IgD-negative memory B cell (primary cell): ENCODE data around the gene KLF11. TPM values are rescaled to one million over a fixed set of nuclear protein-coding genes. Genes with fewer than 3 reads are reported as not detected.

ENCODE experiments used
- H3K27ac Mint-ChIP-seq, 3 donors: one replicate each; pipeline ENCODE4 v1.8.0; 2020 to 2022; ENCODE audit warnings: mild to moderate bottlenecking in 3 of 3, mixed read lengths in 3 of 3, moderate library complexity in 1 of 3
- H3K27me3 Mint-ChIP-seq: one replicate; pipeline ENCODE4 v1.8.0; 2021; ENCODE audit warnings: mixed read lengths
- H3K36me3 Mint-ChIP-seq: one replicate; pipeline ENCODE4 v1.8.0; 2020; ENCODE audit warnings: mild to moderate bottlenecking, mixed read lengths
- H3K4me1 Mint-ChIP-seq, 3 donors: one replicate each; pipeline ENCODE4 v1.8.0; 2020 to 2022; ENCODE audit warnings: mixed read lengths in 3 of 3, mild to moderate bottlenecking in 1 of 3
- H3K4me3 Mint-ChIP-seq, 4 donors: one replicate each; pipeline ENCODE4 v1.8.0; 2020 to 2022; ENCODE audit warnings: mild to moderate bottlenecking in 4 of 4, mixed read lengths in 4 of 4, moderate library complexity in 3 of 4
- H3K9me3 Mint-ChIP-seq, 3 donors: one replicate each; pipeline ENCODE4 v1.8.0; 2020 to 2021; ENCODE audit warnings: mixed read lengths in 3 of 3, mild to moderate bottlenecking in 1 of 3
- polyA plus RNA-seq: library from polyadenylated mRNA; unstranded; fragments of 300-500 nt; fragmentation: Illumina TruSeq; gene quantifications from one replicate; pipeline ENCODE4 v1.2.3, GENCODE V29; 2021

Gene KLF11
- polyA plus RNA-seq: 13.9 TPM

DNA sequence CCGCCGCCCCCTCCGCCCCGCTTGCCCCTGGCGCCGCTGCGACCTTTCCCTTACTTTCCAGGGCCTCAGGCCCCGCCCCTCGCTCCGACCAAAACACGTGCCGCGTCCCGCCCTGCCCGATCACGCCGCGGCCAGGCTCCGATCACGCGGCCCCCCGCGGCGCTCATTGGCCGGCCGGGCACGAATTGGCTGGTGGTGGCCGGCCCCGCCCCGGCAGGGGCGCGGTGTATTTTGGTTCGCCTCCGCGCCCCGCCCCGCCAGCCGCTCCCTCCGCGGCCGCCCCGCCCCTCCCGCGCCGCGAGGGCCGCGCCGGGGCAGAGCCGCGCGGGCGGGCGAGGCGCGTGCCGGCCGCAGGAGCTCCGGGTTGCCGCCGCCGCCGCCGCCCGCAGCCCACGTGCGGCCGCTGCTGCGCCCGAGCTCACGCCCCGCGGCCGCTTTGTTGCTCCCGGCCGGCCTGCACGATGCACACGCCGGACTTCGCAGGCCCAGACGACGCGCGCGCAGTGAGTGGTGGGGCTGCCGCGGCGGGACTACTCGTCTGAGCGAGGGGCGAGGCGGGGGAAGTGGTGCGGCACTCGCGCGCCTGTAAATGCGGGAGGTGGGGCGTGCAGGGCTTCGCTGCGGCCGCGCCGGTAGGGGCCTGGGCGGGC is at the start of gene KLF11:
Gene KLF11 (plus strand): TSS at position 295 of the 650 bp plus-strand sequence. CDS start 167 bp downstream, at position 462.
- Mint-ChIP-seq H3K9me3 (no peaks in the 10 kb centered on the region), H3K27me3 (no peaks in the 10 kb centered on the region), H3K4me1 (peaks cover 12 to 38% (median 27%) of the 10 kb centered on the region in 3 donors), H3K36me3 (peaks cover 2% of the 10 kb centered on the region), H3K4me3 (peak within 1 kb of the TSS; percentile 80 to 95 (median 94)), H3K27ac (peak within 1 kb of the TSS; percentile 95 to 97 (median 97))

DNA sequence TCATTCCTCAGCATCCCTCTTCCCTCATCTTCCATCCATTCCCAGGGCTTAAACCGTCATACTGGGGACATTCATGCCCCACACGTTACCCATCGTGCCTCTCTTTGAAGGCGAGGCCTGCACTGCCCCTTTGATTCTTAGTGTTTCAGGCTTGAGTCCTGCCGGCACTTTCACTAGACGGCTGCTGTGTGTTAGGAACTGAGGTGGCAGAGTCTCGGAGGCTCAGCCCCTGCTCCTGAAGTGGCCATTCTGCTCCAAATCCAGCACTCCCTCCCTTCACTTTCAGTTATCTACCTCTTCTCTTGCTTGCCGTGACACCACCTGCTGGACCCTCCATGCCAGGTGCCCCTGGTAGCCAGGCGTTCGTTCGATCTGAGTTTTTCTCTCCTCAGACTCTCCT is 48.9 kb upstream of the KLF11 start:
- Mint-ChIP-seq H3K27me3 (no peaks in the 10 kb centered on the region), H3K9me3 (no peaks in the 10 kb centered on the region), H3K4me1 (no peaks in the 10 kb centered on the region), H3K4me3 (no peak overlapping the region), H3K36me3 (peaks cover 2% of the 10 kb centered on the region), H3K27ac (no peak overlapping the region)

DNA sequence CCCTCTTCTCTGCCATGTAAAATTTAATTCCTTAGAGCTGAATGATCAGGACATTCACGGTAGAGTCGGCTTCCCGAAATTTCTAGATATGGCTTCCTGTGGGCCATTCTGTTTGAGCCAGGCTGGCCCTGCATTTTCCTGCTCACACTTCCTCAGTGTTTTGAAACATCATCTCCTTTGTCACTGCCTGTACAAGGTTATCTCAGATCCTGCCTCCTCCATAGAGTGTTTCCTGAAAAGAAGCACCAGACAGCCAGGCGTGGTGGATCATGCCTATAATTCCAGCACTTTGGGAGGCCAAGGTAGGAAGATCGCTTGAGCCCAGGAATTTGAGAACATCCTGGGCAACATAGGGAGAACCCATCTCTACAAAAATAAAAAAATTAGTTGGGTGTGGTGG is 48.3 kb upstream of the KLF11 start:
- H3K4me1 Mint-ChIP-seq: no peaks in the 10 kb centered on the region
- H3K27me3 Mint-ChIP-seq: no peaks in the 10 kb centered on the region
- peaks cover 2% of the 10 kb centered on the region for H3K36me3 Mint-ChIP-seq
- H3K27ac Mint-ChIP-seq: no peak overlapping the region
- H3K4me3 Mint-ChIP-seq: no peak overlapping the region
- H3K9me3 Mint-ChIP-seq: no peaks in the 10 kb centered on the region

DNA sequence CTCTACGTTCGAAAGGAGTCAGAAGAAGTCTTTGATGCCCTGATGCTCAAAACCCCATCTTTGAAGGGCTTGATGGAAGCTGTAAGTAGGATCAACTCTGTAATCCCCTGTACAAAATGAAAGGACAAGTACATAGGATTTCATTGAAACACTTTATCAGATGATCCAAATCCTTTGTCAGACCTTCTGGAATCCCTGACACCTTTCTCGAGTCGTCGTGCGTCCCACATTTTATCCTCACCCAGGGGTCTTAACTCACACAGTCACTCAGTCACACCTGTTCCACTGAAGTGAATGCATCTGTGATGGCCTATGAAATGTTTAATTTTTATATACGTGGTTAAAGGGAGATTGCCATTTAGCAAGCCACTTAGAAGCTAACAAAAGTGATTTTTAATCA is 47.0 kb upstream of the KLF11 start:
- H3K4me1 Mint-ChIP-seq: no peaks in the 10 kb centered on the region
- H3K27me3 Mint-ChIP-seq: no peaks in the 10 kb centered on the region
- peaks cover 2% of the 10 kb centered on the region for H3K36me3 Mint-ChIP-seq
- H3K9me3 Mint-ChIP-seq: no peaks in the 10 kb centered on the region
- H3K4me3 Mint-ChIP-seq: no peak overlapping the region
- no peak overlapping the region for H3K27ac Mint-ChIP-seq

DNA sequence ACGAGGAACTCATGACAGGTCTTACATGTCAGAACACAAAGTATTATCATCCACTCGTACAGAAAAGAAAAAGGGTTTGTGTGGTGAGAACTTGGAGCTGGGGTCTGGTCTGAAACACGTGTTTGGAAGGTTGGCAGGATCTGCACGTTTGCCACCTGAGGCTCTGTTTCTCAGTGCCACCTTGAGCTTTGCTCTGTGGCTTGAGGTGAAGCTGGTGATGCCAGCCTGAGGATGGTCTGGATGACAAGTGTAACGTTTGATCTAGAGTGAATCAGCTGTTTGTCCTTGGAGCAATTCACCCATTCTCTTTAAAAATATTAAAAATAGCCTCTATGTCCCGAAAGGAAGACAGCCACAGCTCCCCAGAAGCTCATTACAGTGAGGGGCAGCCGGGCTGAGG is 45.4 kb upstream of the KLF11 start:
- H3K27me3 Mint-ChIP-seq: no peaks in the 10 kb centered on the region
- H3K4me1 Mint-ChIP-seq: no peaks in the 10 kb centered on the region
- H3K9me3 Mint-ChIP-seq: no peaks in the 10 kb centered on the region
- H3K4me3 Mint-ChIP-seq: no peak overlapping the region
- no peak overlapping the region for H3K27ac Mint-ChIP-seq
- peaks cover 2% of the 10 kb centered on the region for H3K36me3 Mint-ChIP-seq

DNA sequence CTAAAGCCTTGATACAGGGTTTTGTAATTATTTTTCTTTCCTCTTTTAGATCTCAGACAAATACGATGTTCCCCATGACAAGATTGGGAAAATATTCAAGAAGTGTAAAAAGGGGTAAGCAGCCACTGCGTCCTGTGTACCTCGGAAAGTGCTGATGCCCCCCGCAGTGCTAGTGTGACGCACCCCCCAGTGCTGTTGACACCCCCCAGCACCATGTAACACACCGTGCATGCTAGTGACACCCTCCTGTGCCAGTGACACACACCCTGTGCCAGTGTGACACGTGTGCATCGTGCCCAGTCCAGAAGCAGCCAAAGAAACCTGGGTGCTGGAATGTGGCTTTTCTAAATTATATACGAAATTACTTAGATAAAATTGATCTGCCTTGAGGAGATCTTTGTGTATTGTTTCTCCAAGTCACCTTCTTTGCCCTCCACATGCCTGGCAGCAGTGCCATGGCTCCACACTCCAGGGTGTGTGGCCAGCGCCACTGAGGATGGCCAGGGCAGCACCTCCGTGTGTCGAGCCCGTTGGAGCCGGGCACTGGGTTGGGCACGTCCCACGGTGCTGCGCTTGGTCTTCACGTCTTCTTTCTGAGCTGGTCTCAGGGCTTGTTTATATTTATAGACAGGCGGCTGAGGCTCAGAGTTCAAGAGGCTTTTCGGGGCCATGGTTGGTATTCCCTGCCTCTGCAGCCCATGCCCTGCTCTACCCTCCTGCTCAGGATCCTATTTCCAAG is 44.3 kb upstream of the KLF11 start:
- peaks cover 5% of the 10 kb centered on the region for H3K36me3 Mint-ChIP-seq
- no peaks in the 10 kb centered on the region for H3K9me3 Mint-ChIP-seq
- H3K4me1 Mint-ChIP-seq: no peaks in the 10 kb centered on the region
- H3K27ac Mint-ChIP-seq: no peak overlapping the region
- H3K27me3 Mint-ChIP-seq: no peaks in the 10 kb centered on the region
- no peak overlapping the region for H3K4me3 Mint-ChIP-seq

DNA sequence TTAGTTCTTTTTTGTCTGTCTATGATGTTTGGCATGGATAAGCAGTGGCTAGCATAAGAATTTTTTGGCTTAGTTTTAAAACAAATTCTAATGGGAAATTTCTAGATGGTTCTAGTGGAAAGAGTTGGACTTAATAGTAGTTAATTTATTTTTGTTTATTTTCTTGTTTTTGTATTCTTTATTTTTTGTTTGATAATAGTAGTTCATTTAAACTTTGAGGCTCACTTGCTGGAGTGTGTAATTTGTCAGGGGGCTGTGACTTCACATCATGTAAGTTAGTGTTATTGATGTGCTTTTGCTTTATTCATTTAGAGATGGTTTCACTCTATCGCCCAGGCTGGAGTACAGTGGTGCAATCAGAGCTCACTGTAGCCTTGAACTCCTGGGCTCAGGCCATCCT is 43.7 kb upstream of the KLF11 start:
- Mint-ChIP-seq H3K9me3 (no peaks in the 10 kb centered on the region), H3K27ac (no peak overlapping the region), H3K27me3 (no peaks in the 10 kb centered on the region), H3K4me3 (no peak overlapping the region), H3K36me3 (peaks cover 5% of the 10 kb centered on the region), H3K4me1 (no peaks in the 10 kb centered on the region)

DNA sequence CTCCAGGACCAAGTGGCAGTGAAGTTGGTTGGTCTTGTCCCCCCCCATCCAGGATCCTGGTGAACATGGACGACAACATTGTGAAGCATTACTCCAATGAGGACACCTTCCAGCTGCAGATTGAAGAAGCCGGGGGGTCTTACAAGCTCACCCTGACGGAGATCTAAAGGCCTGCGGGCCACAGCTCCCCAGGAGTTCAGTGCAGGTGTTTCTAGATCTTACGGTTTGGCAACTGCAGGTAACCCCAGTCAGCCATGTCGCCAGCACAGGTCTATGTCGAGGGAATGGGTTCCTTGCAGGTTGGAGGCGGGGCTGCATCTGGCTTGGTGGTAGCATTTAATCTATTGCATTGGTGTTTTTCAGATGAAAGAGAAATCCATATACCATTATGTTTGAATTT is 42.8 kb upstream of the KLF11 start:
- no peak overlapping the region for H3K4me3 Mint-ChIP-seq

DNA sequence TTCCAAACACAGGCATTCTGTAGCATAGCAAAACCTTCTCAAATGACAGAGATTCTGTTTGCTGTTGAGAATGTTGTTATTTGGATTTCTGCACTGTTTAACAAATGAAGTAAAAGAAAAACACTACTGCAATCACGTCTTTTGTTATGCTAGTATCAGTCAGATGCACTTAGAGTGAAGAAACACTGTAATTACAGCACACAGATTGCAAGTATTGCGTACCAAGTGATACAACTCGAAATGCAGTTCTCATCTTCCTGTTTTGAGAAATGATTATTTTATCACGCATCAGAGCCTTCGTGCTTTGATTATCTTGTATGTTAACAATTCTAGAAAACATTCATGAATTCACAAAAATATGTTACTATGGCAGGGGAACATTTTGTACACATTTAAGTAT is 41.8 kb upstream of the KLF11 start:
- no peak overlapping the region for H3K27ac Mint-ChIP-seq

More for the DNA sequence above, 42.8 kb upstream of the KLF11 start:
- Mint-ChIP-seq H3K9me3 (no peaks in the 10 kb centered on the region), H3K36me3 (peaks cover 5% of the 10 kb centered on the region), H3K4me1 (no peaks in the 10 kb centered on the region), H3K27ac (no peak overlapping the region), H3K27me3 (no peaks in the 10 kb centered on the region)

DNA sequence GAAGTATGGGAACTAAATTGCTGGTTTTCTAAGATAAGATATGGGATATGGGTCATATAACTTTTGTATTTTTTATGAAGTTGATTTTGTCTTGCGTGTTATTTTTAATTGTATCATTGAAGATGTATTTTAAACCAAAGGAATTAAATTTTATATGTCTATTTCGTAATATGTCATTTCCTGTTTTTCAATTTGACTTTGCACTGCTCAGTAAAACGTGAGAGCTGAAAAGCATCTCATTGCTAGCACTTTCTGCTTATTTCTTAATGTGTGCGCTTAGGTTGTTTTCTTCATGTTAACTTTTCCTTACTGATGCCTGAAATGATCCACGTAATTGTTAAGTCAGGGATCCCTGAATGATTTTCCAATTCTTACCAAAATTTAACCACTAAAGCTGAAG is 41.2 kb upstream of the KLF11 start:
- H3K27ac Mint-ChIP-seq: no peak overlapping the region
- peaks cover 5% of the 10 kb centered on the region for H3K27me3 Mint-ChIP-seq

More for the DNA sequence above, 41.8 kb upstream of the KLF11 start:
- Mint-ChIP-seq H3K9me3 (no peaks in the 10 kb centered on the region), H3K4me3 (no peak overlapping the region), H3K4me1 (no peaks in the 10 kb centered on the region), H3K36me3 (peaks cover 3% of the 10 kb centered on the region), H3K27me3 (peaks cover 3% of the 10 kb centered on the region)

DNA sequence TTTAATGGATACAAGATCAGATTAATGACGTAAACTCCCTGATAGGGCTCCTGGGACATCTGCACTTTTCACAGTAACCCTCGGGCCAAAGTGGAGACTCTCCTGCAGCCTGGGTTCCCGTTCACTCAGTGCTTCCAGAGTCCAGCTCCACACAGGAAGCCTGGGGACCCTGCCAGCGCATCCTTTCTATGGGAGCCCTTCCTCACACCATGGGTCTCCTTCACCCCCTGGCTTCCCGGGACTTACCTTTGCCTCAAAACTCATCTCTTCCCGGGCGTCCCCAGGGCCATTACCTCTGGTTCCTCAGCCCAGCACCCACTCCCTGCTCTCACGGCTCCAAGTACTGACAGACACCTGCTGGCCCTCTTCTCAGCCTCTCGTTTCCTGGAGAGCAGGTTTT is 40.7 kb upstream of the KLF11 start:
- Mint-ChIP-seq H3K9me3 (no peaks in the 10 kb centered on the region), H3K4me3 (no peak overlapping the region), H3K36me3 (peaks cover 3% of the 10 kb centered on the region), H3K27me3 (peaks cover 5% of the 10 kb centered on the region), H3K27ac (no peak overlapping the region), H3K4me1 (no peaks in the 10 kb centered on the region)

More for the DNA sequence above, 41.2 kb upstream of the KLF11 start:
- no peak overlapping the region for H3K4me3 Mint-ChIP-seq
- peaks cover 3% of the 10 kb centered on the region for H3K36me3 Mint-ChIP-seq
- H3K4me1 Mint-ChIP-seq: no peaks in the 10 kb centered on the region
- no peaks in the 10 kb centered on the region for H3K9me3 Mint-ChIP-seq

DNA sequence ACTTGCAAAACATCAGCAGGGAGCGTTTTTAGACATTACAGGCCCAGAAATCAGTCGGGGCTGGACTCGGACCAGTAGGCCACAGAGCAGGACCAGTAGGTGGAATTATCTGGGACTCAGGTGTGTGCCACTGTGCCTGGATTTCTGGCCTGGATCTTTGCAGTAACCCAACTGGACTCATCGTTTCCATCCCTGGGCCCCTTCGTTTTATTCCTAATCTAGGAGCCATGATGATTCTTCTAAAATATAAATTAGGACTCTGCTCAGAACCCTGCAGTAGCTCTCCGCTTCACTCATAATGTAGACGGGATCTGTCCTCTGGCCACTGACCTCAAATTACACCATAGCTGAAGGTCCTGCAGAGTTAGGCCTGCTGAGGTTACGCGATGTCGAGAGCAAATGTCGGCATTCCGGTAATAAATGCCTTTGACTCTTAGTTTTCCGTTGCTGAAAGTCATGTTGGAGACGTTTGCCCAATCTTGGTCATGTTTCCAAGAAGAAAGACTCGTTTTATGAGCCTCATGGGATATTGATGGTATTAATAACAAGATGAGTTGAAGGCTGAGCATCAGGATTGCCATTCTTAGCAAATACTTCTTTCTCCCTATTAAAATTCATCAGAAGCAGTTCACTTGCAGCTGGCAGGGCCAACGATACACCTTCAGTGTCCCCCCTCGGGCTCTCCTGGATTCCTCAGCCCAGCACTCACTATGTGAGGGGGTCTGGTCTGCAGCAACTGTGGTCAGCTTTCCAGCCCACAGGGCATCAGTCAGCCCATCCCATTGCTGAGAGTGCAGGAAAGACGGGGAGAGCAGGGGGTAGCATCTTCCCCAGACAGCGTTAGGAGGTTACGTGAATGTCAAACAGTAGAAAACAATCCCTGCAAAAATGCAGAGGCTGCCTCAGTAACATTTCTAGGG is 39.9 kb upstream of the KLF11 start:
- Mint-ChIP-seq H3K9me3 (no peaks in the 10 kb centered on the region), H3K4me1 (no peaks in the 10 kb centered on the region), H3K27ac (no peak overlapping the region), H3K36me3 (peaks cover 3% of the 10 kb centered on the region), H3K4me3 (no peak overlapping the region), H3K27me3 (peaks cover 5% of the 10 kb centered on the region)

DNA sequence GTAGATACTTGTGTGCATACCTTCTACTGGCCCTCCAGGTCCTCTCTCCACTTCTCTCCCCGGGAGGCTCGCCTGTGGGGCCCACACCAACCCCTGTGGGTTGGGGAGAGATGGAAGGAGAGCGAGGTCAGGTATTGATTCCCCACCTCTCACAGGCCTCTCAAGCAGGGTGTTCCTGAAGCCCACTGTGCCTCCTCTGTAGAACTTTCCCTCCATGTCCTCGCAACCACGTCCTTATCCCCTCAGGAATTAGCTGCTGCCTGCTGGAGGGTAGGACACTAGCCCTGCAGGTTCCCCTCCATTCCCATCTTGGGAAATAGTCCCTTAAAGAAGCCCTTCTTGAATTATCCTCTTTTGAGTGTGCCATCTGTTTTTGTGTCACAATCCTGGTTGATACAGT is 38.9 kb upstream of the KLF11 start:
- Mint-ChIP-seq H3K27ac (peak overlapping the region in 1 of 3 donors; percentile 4), H3K27me3 (peaks cover 6% of the 10 kb centered on the region)

DNA sequence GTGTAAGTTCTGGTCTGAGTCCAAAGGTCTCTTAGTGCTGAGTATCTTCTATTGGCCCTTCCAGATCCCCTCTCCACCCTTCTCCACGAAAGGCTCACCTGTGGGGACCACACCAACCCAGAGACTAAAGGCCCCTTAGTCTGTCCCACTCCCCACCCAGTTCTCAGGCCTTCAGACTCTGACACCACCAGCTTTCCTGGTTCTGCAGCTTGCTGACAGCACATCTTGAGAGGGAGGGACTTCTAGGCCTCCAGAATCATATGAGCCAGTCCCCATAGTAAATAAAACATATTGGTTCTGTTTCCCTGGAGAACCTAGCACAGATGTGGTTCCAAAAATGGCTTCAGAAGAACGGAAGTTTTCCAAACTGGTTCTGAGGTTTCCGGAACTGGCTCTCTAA is 38.5 kb upstream of the KLF11 start:
- Mint-ChIP-seq H3K4me1 (no peaks in the 10 kb centered on the region), H3K4me3 (no peak overlapping the region), H3K27ac (peak overlapping the region in 1 of 3 donors; percentile 4), H3K36me3 (peaks cover 3% of the 10 kb centered on the region), H3K9me3 (no peaks in the 10 kb centered on the region), H3K27me3 (peaks cover 6% of the 10 kb centered on the region)

More for the DNA sequence above, 38.9 kb upstream of the KLF11 start:
- H3K4me1 Mint-ChIP-seq: no peaks in the 10 kb centered on the region
- H3K9me3 Mint-ChIP-seq: no peaks in the 10 kb centered on the region
- H3K36me3 Mint-ChIP-seq: peaks cover 3% of the 10 kb centered on the region
- no peak overlapping the region for H3K4me3 Mint-ChIP-seq
